NCI-H1417 treated with DMSO at 0.1 percent for 48 hours (cell line): ENCODE data around the gene SNX10.

Experiments used
- DNase-seq: peaks from one replicate; lab custom pipeline; 2025; lab: John Stamatoyannopoulos, UW

SNX10 gene

DNA sequence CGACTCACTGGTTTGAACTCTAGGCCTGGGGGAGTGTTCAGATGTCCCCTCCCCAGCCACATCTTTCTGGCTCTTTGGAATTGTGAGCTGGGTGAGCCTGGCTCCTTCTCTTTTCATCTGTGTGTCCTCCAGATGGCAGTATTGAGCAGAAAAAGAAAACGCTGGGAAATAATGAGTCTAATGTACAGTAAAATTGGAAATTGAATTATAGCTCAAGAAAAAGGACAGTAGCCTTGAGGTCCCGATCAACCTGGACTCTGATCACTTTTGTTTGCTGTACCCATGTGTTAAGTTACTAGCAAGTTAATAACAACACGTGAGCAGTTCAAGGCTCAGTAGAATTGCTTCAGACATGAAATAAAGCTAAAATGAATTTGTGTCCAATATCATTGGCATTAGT lies 77.9 kb downstream of the SNX10 start:
- peak; percentile 42 for DNase-seq

DNA sequence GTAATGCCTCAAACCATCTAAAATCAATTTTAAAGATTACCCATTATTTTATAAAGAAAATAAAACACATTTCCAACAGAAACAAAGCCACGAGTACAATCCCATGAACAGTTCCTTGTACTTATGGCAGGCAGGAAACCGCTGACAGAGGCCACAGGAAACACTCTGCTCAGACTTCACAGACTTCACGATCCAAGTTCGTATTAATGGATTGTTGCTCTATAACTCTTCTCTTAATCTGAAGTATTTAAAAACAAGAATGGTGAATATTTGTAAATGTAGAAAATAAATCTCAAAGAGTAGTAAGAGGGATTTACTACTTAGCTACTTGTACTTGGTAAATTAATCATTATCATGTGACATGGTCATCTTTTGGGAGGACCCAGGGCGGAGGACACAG lies 78.3 kb downstream of the SNX10 start:
- no peak for DNase-seq

- DNase-seq, result no peak
These were observed 80.6 kb downstream of the SNX10 start for GRCh38 chr7:26372249-26372648.

- no peak for DNase-seq
These were observed 81.0 kb downstream of the SNX10 start for GRCh38 chr7:26372704-26373103.

DNA sequence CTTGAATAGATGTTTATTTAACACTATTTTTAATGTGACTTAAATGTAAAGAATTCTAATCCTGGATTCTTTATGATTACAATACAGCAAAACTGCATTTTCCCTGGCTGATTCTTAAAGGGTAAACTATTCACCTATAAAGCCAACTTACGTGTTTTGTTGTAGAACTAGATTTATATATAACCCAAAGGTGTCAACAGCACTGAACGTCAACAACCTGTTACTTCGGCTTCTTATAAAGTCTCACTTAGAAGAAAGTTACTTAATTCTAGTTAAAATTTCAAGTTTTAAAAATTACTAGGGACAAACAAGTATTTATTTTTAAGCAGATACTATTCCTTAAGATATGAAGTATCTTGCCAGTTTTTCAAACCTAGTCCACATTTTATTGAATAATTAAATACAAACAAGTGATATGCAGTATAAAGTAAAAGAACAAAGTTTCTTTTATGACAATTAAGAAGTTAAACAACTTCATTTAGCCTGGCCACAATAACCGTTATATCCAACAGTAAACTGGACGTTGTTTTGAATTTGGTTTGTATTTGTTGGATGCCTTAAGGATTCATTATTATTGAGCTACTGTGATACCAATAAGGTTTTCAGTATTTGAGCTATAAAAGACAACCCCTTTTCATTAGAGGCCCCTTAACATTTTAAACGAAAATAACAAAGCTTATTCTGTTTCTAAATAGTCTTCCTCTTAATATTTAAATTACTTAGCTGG lies 83.1 kb downstream of the SNX10 start:
- DNase-seq, result peak; percentile 45

DNA sequence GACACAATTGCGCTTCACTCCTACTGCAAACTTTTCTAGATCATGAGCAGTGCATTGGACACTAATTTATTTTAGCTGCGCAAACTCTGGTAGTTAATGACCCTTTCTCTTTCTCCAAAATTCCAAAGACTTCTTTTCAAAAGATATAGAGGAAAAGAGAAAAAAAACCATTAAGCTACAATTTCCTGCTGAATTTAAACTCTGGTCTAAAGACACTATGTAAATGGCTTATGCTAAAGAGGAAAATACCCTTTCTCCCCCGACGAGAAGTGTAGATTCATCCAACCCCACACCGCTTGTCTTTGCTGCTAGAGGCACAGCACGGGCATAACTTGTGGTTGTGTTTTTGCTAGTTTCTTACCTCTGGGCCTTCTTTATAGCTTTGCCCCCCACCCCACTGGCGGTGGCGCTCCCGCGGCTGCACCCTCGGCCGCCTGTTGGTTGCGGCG lies 84.1 kb downstream of the SNX10 start:
- DNase-seq, result peak; percentile 52

DNA sequence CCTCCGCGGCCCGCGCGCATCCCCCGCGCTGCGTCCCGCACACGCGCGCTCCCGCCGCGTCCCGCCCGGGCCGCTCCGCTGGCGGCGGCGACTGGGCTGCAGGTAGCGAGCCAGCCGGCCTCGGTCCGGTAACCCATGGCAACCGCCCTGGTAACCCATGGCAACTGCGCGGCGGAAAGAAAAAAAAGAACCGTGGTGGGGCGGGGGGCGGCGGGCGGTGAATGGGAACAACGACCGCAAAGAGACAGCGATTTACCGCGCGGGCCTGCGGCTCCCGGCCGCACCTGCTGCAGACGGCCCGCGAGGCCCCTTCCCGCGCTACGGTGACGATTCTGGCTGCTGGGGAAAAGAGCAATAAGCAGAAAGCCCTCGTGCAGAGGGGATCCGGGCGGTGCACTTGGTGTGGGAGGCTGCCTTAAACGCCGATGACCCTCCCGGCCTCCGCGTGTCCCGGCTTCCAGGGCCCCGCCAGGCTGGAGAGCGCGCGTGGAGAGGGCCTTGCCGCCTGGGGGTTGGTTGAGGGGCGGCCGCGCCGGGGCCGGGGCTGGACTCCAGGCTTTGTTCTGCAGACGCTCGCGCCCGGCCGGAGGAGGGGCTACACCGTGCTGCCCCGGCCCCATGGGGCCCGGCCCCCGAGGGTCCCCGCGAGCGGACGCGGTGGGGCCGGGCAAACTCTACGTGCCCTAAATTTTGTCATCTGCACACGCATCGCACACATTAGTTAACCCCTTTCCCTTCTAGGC lies 84.7 kb downstream of the SNX10 start:
- DNase-seq, result peak; percentile 64

GRCh38 chr7:26378016-26378415 lies 86.4 kb downstream of the SNX10 start:
- no peak for DNase-seq

- DNase-seq, result no peak
These were observed 88.0 kb downstream of the SNX10 start for GRCh38 chr7:26379711-26380110.

DNA sequence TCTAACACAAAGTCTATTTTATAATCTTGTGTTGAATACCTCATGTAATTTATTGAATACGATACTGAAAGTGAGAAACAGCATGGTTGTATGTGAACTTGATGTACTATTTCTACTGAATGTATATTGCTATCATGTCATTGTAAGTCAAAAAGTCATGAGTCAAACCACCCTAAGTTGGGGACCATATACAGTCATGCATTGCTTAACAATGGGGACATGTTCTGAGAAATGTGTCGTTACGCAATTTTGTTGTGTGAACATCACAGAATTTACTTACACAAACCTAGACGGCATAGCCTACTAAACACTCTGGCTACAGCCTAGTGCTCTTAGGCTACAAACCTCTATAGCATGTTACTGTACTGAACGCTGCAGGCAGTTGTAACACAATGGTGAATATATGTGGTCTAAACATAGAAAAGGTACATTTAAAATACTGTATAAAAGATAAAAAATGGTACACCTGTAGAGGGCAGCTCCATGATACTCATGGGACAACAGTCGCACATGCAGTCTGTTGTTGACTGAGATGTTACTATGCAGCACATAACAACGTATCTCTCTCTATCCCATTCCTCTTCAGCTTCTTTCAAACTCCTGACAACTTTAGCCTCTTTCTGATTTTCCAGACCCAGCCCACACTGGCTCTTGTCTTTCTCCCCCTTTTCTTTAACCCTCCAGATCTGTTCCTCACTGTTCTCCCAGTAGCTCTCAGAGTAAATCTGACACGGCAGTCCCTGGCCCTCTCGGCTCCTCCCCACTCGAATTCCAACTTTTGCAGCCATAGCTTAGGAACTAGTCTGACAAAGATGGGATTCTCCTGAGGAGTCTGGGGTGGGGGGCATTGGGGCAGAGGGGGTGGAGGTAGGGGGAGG lies 90.1 kb downstream of the SNX10 start:
- DNase-seq, result no peak

GRCh38 chr7:26385240-26385639 lies 93.6 kb downstream of the SNX10 start:
- DNase-seq, result no peak

DNA sequence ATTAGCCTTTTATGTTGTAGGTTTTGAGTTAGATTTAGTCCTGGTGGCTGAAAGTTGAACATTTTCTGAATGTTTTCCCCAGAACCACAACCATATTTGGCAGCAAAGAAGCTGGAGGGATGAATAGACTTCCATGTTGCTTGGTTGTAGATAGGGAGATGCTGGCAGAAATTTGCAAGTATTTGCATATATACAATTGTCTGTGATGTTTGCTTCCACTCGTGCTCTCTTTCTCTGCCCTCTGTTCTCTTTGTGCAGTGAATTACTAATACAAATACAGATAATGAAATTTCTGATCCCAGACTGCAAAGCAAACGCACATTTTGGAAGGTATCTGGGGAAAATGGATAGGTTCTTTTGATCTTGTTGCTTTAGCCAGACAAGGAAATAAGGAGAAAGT lies 96.1 kb downstream of the SNX10 start:
- DNase-seq, result no peak

DNA sequence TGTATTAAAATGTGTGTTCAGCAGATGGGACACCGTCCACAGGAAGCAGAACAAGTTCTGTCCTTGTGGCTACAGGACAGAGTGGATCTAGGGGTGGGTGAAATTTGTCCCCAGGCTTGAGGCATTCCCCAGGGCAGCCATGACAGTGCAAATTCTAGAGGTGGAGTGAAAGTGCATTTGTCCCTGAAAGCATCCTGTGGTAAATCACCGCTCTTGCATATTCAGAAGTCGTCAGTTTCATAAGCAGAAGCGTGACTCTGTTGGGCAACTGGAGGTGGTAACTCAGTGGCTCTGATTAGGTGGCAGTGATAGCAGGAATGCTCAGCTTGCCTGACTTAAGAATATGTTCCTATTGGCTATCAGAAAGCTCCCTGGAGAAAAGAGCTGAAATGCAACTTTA lies 96.6 kb downstream of the SNX10 start:
- no peak for DNase-seq

DNA sequence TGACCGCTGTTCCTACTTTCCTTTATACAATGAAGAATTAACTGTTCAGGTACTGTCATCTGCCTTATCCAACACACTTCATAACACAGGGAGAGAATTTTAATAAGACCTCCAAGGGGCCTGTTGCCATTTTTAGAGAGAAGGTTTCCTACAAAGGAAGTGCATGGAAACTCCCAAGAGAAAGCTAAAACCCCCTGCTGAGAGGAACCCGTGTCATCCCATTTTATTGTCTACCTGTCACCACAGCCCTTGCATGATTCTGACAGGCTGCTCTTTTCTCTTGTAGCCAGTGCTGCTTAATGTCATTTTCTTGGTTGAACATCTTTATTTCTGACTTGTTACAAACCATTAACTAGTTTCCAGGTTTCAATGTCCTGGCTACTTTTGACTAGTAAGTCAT lies 98.4 kb downstream of the SNX10 start:
- no peak for DNase-seq

DNA sequence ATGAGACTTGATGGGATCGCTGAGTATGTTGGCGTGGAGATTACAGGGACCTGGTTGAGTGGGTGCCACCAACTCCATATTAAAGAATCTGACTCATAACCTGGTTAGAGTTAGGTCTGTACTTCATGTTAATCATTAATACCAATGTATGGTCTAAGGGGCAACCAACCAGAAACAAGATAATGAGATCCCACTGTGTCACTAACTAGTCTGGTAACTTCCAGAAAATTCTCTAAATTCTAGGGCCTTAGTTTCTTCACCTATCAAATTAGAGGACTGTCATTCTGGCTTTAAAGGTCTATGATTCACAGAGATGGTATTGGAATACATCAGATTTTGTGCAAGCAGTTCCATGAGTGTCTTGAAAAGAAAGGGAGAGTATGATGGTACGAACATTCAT lies 102.2 kb downstream of the SNX10 start:
- DNase-seq, result no peak

DNA sequence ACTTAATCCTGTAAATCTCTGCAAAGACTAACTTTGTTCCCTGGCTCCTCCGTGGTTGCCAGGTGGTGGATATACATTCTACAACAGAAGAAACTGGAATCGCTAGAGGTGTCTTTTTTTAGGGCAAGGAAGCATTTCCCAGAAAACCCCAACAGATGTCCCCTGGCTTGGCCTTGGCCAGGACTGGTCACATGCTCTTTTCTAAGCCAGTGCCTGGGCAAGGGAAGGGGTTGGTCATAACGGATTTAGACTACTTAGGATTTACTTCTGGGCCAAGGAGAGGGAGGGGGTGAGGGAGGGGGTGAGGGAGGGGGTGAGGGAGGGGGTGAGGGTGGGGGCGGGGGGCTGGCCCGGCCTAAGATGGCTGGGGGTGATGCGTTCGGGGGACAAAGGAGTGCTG lies 105.7 kb downstream of the SNX10 start:
- no peak for DNase-seq

GRCh38 chr7:26397796-26398426 lies 106.2 kb downstream of the SNX10 start:
- DNase-seq, result no peak

DNA sequence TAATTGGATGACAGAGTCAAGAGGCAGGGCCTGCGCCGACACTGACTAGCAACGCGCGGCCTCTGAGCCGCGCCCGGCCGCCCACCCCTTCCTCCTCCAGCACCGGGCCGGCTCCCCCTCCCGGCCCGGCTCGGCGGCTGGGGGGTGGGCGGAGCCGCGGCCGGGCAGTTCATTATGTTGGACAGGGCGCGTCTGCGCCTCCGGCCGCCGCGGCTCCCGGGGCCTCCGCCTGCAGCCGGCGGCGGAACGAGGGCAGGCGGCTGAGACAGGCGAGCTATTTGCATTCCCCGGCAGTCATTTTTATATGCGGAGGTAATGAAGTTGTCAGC lies 106.7 kb downstream of the SNX10 start:
- no peak for DNase-seq

GRCh38 chr7:26398756-26399509 lies 107.3 kb downstream of the SNX10 start:
- peak; percentile 65 for DNase-seq

GRCh38 chr7:26399736-26400135 lies 108.1 kb downstream of the SNX10 start:
- DNase-seq, result no peak

DNA sequence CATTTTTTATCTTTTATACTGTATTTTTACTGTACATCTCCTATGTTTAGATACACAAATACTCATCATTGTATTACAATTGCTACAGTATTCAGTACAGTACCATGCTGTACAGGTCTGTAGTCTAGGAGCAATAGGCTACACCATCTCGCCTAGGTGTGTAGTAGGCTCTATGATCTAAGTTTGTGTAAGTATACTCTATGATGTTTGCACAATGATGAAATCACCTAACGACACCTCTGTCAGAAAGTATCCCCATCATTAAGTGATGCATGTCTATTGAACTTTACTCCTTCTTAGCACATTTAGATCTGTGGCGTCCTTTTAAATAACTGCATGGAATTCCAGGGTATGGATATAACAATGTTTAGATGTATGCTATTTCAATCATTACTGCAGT lies 112.0 kb downstream of the SNX10 start:
- DNase-seq, result no peak
